DND-41 (cell line): Measurements from ENCODE around the gene CASP7.

Experiments used
- EZH2 ChIP-seq: IDR thresholded peaks from 3 replicates; pipeline ENCODE4 v1.6.1; 2012; ENCODE audit warnings: borderline replicate concordance, low read depth, mild to moderate bottlenecking, moderate library complexity, low read length, inconsistent platforms; ENCODE audit not compliant: severe bottlenecking
- TF ChIP-seq, protein P1 (sequence below): IDR thresholded peaks from 2 replicates; pipeline ENCODE4 v1.5.1; 2012; ENCODE audit warnings: borderline replicate concordance, low read length, moderate library complexity, mild to moderate bottlenecking; ENCODE audit not compliant: poor library complexity, severe bottlenecking; ENCODE audit errors: extremely low read depth

- TF ChIP-seq, protein P1, sequence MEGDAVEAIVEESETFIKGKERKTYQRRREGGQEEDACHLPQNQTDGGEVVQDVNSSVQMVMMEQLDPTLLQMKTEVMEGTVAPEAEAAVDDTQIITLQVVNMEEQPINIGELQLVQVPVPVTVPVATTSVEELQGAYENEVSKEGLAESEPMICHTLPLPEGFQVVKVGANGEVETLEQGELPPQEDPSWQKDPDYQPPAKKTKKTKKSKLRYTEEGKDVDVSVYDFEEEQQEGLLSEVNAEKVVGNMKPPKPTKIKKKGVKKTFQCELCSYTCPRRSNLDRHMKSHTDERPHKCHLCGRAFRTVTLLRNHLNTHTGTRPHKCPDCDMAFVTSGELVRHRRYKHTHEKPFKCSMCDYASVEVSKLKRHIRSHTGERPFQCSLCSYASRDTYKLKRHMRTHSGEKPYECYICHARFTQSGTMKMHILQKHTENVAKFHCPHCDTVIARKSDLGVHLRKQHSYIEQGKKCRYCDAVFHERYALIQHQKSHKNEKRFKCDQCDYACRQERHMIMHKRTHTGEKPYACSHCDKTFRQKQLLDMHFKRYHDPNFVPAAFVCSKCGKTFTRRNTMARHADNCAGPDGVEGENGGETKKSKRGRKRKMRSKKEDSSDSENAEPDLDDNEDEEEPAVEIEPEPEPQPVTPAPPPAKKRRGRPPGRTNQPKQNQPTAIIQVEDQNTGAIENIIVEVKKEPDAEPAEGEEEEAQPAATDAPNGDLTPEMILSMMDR, result no peak
- TF ChIP-seq EZH2, result no peak
Observed at GRCh38 chr10:113656896-113657295, 22.8 kb upstream of the CASP7 start.
